Bronchial epithelial cell (primary cell): ENCODE data around the gene MT1X. TPM values are rescaled to one million over a fixed set of nuclear protein-coding genes. Genes with fewer than 3 reads are reported as not detected.

Experiments
- DNase-seq: peaks from one replicate; pipeline ENCODE4 v3.0.0-alpha.2; 2010; ENCODE audit warnings: low read depth
- FAIRE-seq: peaks from 2 replicates; lab custom pipeline; 2011; peaks lifted over from hg19 to GRCh38; lab: Jason Lieb, UNC
- H3K27me3 ChIP-seq: 2 replicates; pipeline ENCODE4 v1.5.1; 2011; ENCODE audit warnings: low read length; ENCODE audit not compliant: control insufficient read depth, insufficient read depth
- H3K36me3 ChIP-seq: 2 replicates; pipeline ENCODE4 v1.5.1; 2011; ENCODE audit warnings: low read length; ENCODE audit not compliant: control insufficient read depth, insufficient read depth
- H3K4me3 ChIP-seq: 2 replicates; pipeline ENCODE4 v1.5.1; 2011; ENCODE audit warnings: mild to moderate bottlenecking, low read depth, low read length, control low read depth
- CTCF ChIP-seq: IDR thresholded peaks from 2 replicates; pipeline ENCODE4 v1.5.1; 2011; ENCODE audit warnings: mild to moderate bottlenecking, moderate library complexity, low read length, control low read depth, inconsistent platforms; ENCODE audit not compliant: insufficient read depth, severe bottlenecking
- total RNA-seq: library from RNA; depleted of rRNA; stranded (reverse); fragments of >200 nt; gene quantifications from 2 replicates; pipeline ENCODE4 v1.2.1, GENCODE V29; 2014

Gene MT1X
- total RNA-seq, 1 donor from 2014 or later: 212 TPM

GRCh38 chr16:56636616-56637413 is 45.5 kb upstream of the MT1X start:
- Histone ChIP-seq H3K27me3 (peaks cover 28% of the 10 kb centered on the region), H3K36me3 (no peaks in the 10 kb centered on the region), H3K4me3 (no peak overlapping the region)
- TF ChIP-seq CTCF: no peak
- DNase-seq (no peak), FAIRE-seq (no peak)

GRCh38 chr16:56637814-56638750 is 44.2 kb upstream of the MT1X start, which contains the start of gene MT1A:
MT1A (plus strand) TSS chr16:56638666; CDS start chr16:56638739, 73 bp downstream.
- Histone ChIP-seq H3K27me3 (peaks cover 23% of the 10 kb centered on the region), H3K4me3 (peak within 1 kb of the TSS; percentile 29), H3K36me3 (no peaks in the 10 kb centered on the region)
- DNase-seq (no peak), FAIRE-seq (no peak)
- no peak for TF ChIP-seq CTCF

GRCh38 chr16:56639045-56639444 is 43.2 kb upstream of the MT1X start:
- no peak for FAIRE-seq
- Histone ChIP-seq H3K4me3 (no peak overlapping the region), H3K27me3 (peaks cover 20% of the 10 kb centered on the region), H3K36me3 (no peaks in the 10 kb centered on the region)
- TF ChIP-seq CTCF: no peak
- DNase-seq: no peak

GRCh38 chr16:56640076-56640475 is 42.2 kb upstream of the MT1X start:
- no peak for TF ChIP-seq CTCF
- peaks cover 17% of the 10 kb centered on the region for H3K27me3 ChIP-seq

GRCh38 chr16:56641166-56641565 is 41.1 kb upstream of the MT1X start:
- Histone ChIP-seq H3K36me3 (no peaks in the 10 kb centered on the region), H3K27me3 (peaks cover 7% of the 10 kb centered on the region), H3K4me3 (no peak overlapping the region)
- TF ChIP-seq CTCF: no peak
- DNase-seq: no peak
- no peak for FAIRE-seq

More at GRCh38 chr16:56640076-56640475, 42.2 kb upstream of the MT1X start:
- H3K36me3 ChIP-seq: no peaks in the 10 kb centered on the region
- DNase-seq: no peak
- no peak for FAIRE-seq
- no peak overlapping the region for H3K4me3 ChIP-seq
